Activated CD4-positive, alpha-beta T cell treated with anti-CD3 and anti-CD28 coated beads, Interleukin-2, Interleukin-6, amounts not matched to agents 100 ng/mL and 50 ng/mL, durations not matched to agents 16 hours and 8 hours (primary cell): Measurements from ENCODE around the gene ATP8B2.
"Not testable (repeated sequence)": the region's sequence is repeated elsewhere in the genome, so short reads cannot be mapped to it uniquely, and the experiment has no call there.

Experiments used
- DNase-seq: peaks from one replicate; pipeline ENCODE4 v3.0.0-alpha.2; 2020

ATP8B2 gene

GRCh38 chr1:154325583-154326545 lies 539 bp downstream of the ATP8B2 start:
- DNase-seq = peak; percentile 65

- peak; percentile 28 for DNase-seq
Measured at GRCh38 chr1:154326546-154327465, 1.5 kb downstream of the ATP8B2 start.

GRCh38 chr1:154327466-154328317 lies 2.4 kb downstream of the ATP8B2 start:
- DNase-seq = peak; percentile 28

GRCh38 chr1:154328318-154329151 lies 3.2 kb downstream of the ATP8B2 start:
- peak; percentile 90 for DNase-seq

- no peak for DNase-seq
Measured at GRCh38 chr1:154329152-154329521, 3.8 kb downstream of the ATP8B2 start.

- no peak for DNase-seq
Measured at GRCh38 chr1:154329551-154330131, 4.3 kb downstream of the ATP8B2 start.

- DNase-seq = no peak
Measured at GRCh38 chr1:154330669-154331068, 5.3 kb downstream of the ATP8B2 start.

- DNase-seq = no peak
Measured at GRCh38 chr1:154334079-154335024, 9.0 kb downstream of the ATP8B2 start.

- DNase-seq = peak; percentile 94
Measured at GRCh38 chr1:154335025-154335714, 9.8 kb downstream of the ATP8B2 start.

GRCh38 chr1:154337253-154337894 lies 12.0 kb downstream of the ATP8B2 start:
- no peak for DNase-seq

GRCh38 chr1:154338875-154339274 lies 13.6 kb downstream of the ATP8B2 start:
- DNase-seq = no peak

- not testable (repeated sequence) for DNase-seq
Measured at GRCh38 chr1:154341366-154341765, 16.0 kb downstream of the ATP8B2 start.

GRCh38 chr1:154342132-154342531 lies 16.8 kb downstream of the ATP8B2 start:
- DNase-seq = no peak

GRCh38 chr1:154342836-154343472 lies 17.6 kb downstream of the ATP8B2 start:
- DNase-seq = peak; percentile 83

GRCh38 chr1:154344977-154345837 lies 19.9 kb downstream of the ATP8B2 start:
- DNase-seq = peak; percentile 81

GRCh38 chr1:154346276-154346917 lies 21.1 kb downstream of the ATP8B2 start:
- no peak for DNase-seq

- DNase-seq = no peak
Measured at GRCh38 chr1:154347961-154348360, 22.6 kb downstream of the ATP8B2 start.
